ENCODE measurements around the gene CATSPERB.

- TF ChIP-seq CTCF (IDR thresholded peaks at IDR 0.05) (no peak), POLR2A (IDR thresholded peaks at IDR 0.05) (no peak)
These were observed 48.6 kb upstream of the CATSPERB start for GRCh38 chr14:91780452-91780851.

Measured in heart left ventricle (tissue), 13 donors.